Bone marrow (tissue), 2 donors: ENCODE results near the gene CADM1.

Experiments
- DNase-seq, 2 donors: peaks; one replicate each; lab custom pipeline; 2025; lab: John Stamatoyannopoulos, UW

CADM1 gene

GRCh38 chr11:115279813-115280761, 224.1 kb downstream of the CADM1 start:
- DNase-seq: no peak

GRCh38 chr11:115276799-115277198, 227.4 kb downstream of the CADM1 start:
- DNase-seq: no peak

- no peak for DNase-seq
Observed at GRCh38 chr11:115276191-115276590, 228.0 kb downstream of the CADM1 start.

GRCh38 chr11:115275045-115275444, 229.2 kb downstream of the CADM1 start:
- DNase-seq: no peak

GRCh38 chr11:115272925-115273324, 231.3 kb downstream of the CADM1 start:
- DNase-seq: no peak

- no peak for DNase-seq
Observed at GRCh38 chr11:115271643-115272042, 232.6 kb downstream of the CADM1 start.

GRCh38 chr11:115269191-115269950, 234.8 kb downstream of the CADM1 start:
- no peak for DNase-seq

GRCh38 chr11:115267871-115268270, 236.3 kb downstream of the CADM1 start:
- no peak for DNase-seq

- no peak for DNase-seq
Observed at GRCh38 chr11:115267238-115267781, 236.9 kb downstream of the CADM1 start.

- no peak for DNase-seq
Observed at GRCh38 chr11:115266066-115266639, 238.1 kb downstream of the CADM1 start.

GRCh38 chr11:115263799-115264656, 240.2 kb downstream of the CADM1 start:
- DNase-seq: no peak

- DNase-seq: no peak
Observed at GRCh38 chr11:115258216-115258615, 246.0 kb downstream of the CADM1 start.

- DNase-seq: no peak
Observed at GRCh38 chr11:115257678-115258077, 246.5 kb downstream of the CADM1 start.

- no peak for DNase-seq
Observed at GRCh38 chr11:115257270-115257669, 246.9 kb downstream of the CADM1 start.

- DNase-seq: no peak
Observed at GRCh38 chr11:115256397-115257197, 247.6 kb downstream of the CADM1 start.

GRCh38 chr11:115255006-115255762, 249.0 kb downstream of the CADM1 start:
- DNase-seq: no peak

GRCh38 chr11:115251126-115251525, 253.1 kb downstream of the CADM1 start:
- DNase-seq: no peak

GRCh38 chr11:115249061-115249578, 255.1 kb downstream of the CADM1 start:
- no peak for DNase-seq

- no peak for DNase-seq
Observed at GRCh38 chr11:115247953-115248352, 256.3 kb downstream of the CADM1 start.

GRCh38 chr11:115247361-115247760, 256.9 kb downstream of the CADM1 start:
- DNase-seq: no peak
